Chondrocyte (in vitro differentiated cells): ENCODE measurements around the gene PLSCR3. TPM values are rescaled to one million over a fixed set of nuclear protein-coding genes. Genes with fewer than 3 reads are reported as not detected.
"Not testable (repeated sequence)": the region's sequence is repeated elsewhere in the genome, so short reads cannot be mapped to it uniquely, and the experiment has no call there.

Experiments used
- DNase-seq: peaks from one replicate; pipeline ENCODE4 v3.0.0; 2021; ENCODE audit warnings: mixed read lengths, low spot score
- H3K27ac Mint-ChIP-seq: one replicate; pipeline ENCODE4 v1.8.0; 2021; ENCODE audit warnings: mild to moderate bottlenecking, moderate library complexity, mixed read lengths; ENCODE audit not compliant: unreplicated experiment
- H3K27me3 Mint-ChIP-seq: 2 replicates; pipeline ENCODE4 v1.8.0; 2021; ENCODE audit warnings: low read depth, mixed read lengths
- H3K36me3 Mint-ChIP-seq: 2 replicates; pipeline ENCODE4 v1.8.0; 2021; ENCODE audit warnings: low read depth, mixed read lengths
- H3K4me1 Mint-ChIP-seq: 2 replicates; pipeline ENCODE4 v1.8.0; 2021; ENCODE audit warnings: low read depth, mild to moderate bottlenecking, mixed read lengths
- H3K4me3 Mint-ChIP-seq: one replicate; pipeline ENCODE4 v1.8.0; 2021; ENCODE audit warnings: mild to moderate bottlenecking, moderate library complexity, mixed read lengths; ENCODE audit not compliant: unreplicated experiment
- H3K9me3 Mint-ChIP-seq: 2 replicates; pipeline ENCODE4 v1.8.0; 2021; ENCODE audit warnings: low read depth, mixed read lengths
- total RNA-seq: library from RNA; stranded (reverse); gene quantifications from 3 replicates; pipeline ENCODE4 v1.2.1, GENCODE V29; 2021
- TF ChIP-seq, protein P1 (sequence below): fragments of 200-600 bp; sonication (generic); IDR thresholded peaks from 2 replicates; pipeline ENCODE4 v1.5.0; 2021; ENCODE audit warnings: antibody characterized with exemption, mild to moderate bottlenecking, moderate library complexity

Gene PLSCR3
- total RNA-seq, 1 donor from 2014 or later, result 81.5 TPM

DNA sequence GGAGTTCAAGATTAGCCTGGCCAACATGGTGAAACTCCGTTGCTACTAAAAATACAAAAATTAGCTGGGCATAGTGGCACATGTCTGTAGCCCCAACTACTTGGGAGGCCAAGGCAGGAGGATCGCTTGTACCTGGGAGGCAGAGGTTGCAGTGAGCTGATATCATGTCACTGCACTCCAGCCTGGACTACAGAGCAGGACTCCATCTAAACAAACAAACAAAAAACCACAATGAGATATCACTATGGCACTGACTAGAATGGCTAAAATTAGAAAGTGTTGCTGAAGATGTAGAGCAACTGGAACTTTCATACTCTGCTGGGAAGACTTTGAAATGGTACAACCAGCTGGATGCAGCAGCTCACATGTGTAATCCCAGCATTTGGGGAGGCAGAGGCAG is 20.0 kb downstream of the PLSCR3 start:
- no peaks in the 10 kb centered on the region for H3K4me1 Mint-ChIP-seq
- no peak overlapping the region for H3K4me3 Mint-ChIP-seq
- TF ChIP-seq, protein P1, sequence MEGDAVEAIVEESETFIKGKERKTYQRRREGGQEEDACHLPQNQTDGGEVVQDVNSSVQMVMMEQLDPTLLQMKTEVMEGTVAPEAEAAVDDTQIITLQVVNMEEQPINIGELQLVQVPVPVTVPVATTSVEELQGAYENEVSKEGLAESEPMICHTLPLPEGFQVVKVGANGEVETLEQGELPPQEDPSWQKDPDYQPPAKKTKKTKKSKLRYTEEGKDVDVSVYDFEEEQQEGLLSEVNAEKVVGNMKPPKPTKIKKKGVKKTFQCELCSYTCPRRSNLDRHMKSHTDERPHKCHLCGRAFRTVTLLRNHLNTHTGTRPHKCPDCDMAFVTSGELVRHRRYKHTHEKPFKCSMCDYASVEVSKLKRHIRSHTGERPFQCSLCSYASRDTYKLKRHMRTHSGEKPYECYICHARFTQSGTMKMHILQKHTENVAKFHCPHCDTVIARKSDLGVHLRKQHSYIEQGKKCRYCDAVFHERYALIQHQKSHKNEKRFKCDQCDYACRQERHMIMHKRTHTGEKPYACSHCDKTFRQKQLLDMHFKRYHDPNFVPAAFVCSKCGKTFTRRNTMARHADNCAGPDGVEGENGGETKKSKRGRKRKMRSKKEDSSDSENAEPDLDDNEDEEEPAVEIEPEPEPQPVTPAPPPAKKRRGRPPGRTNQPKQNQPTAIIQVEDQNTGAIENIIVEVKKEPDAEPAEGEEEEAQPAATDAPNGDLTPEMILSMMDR, result no peak
- H3K27me3 Mint-ChIP-seq, result peaks cover 14% of the 10 kb centered on the region
- peaks cover 3% of the 10 kb centered on the region for H3K36me3 Mint-ChIP-seq
- peaks cover 4% of the 10 kb centered on the region for H3K9me3 Mint-ChIP-seq
- no peak overlapping the region for H3K27ac Mint-ChIP-seq
- DNase-seq, result no peak

- no peak for DNase-seq
- Mint-ChIP-seq H3K9me3 (no peaks in the 10 kb centered on the region), H3K4me3 (no peak overlapping the region), H3K27ac (no peak overlapping the region), H3K27me3 (peaks cover 10% of the 10 kb centered on the region), H3K4me1 (no peaks in the 10 kb centered on the region), H3K36me3 (peaks cover 2% of the 10 kb centered on the region)
- TF ChIP-seq, protein P1, result no peak
These were observed 23.5 kb downstream of the PLSCR3 start for GRCh38 chr17:7370853-7371252.

DNA sequence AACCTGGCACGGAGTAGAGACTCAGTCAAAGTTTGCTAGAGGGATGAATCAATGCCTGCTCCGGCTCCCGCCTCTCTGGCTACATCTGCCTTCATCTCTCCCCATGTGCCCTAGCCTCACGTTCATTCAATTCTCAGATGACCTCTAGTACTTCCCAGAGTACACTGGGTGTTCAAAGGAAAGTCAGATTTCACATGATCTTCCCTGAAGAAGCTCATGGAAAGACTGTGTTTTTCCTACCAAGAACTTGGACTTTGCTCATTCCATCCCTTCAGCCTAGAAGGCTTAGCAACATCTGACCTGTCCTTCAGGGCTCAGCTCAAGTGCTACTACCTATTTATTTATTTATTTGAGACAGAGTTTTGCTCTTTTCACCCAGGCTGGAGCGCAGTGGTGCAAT is 24.5 kb downstream of the PLSCR3 start:
- no peak overlapping the region for H3K27ac Mint-ChIP-seq
- H3K9me3 Mint-ChIP-seq, result no peaks in the 10 kb centered on the region
- no peaks in the 10 kb centered on the region for H3K4me1 Mint-ChIP-seq
- DNase-seq, result no peak
- no peak overlapping the region for H3K4me3 Mint-ChIP-seq
- peaks cover 10% of the 10 kb centered on the region for H3K27me3 Mint-ChIP-seq
- peaks cover 2% of the 10 kb centered on the region for H3K36me3 Mint-ChIP-seq
- TF ChIP-seq, protein P1, result no peak

DNA sequence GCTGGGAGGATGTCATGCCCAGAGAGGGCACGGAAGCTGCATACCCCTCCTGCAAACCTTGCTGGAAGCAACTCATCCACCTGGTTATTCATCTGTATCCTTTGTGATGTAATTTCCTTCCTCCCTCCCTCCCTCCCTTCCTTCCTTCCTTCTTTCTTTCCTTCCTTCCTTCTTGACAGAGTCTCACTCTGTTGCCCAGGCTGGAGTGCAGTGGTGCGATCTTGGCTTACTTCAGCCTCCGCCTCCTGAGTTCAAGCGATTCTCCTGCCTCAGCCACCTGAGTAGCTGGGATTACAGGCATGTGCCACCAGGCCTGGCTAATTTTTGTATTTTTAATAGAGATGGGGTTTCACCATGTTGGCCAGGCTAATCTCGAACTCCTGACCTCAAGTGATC is 25.7 kb downstream of the PLSCR3 start:
- H3K9me3 Mint-ChIP-seq, H3K36me3 Mint-ChIP-seq, H3K27ac Mint-ChIP-seq, DNase-seq, H3K4me1 Mint-ChIP-seq, H3K4me3 Mint-ChIP-seq: not testable (repeated sequence)
- H3K27me3 Mint-ChIP-seq, result peaks cover 10% of the 10 kb centered on the region

- Mint-ChIP-seq H3K36me3 (peaks cover 2% of the 10 kb centered on the region), H3K4me1 (no peaks in the 10 kb centered on the region), H3K4me3 (no peak overlapping the region), H3K27ac (no peak overlapping the region), H3K27me3 (peaks cover 10% of the 10 kb centered on the region), H3K9me3 (no peaks in the 10 kb centered on the region)
- TF ChIP-seq, protein P1, result no peak
- DNase-seq, result no peak
These were observed 26.3 kb downstream of the PLSCR3 start for GRCh38 chr17:7367918-7368598.

DNA sequence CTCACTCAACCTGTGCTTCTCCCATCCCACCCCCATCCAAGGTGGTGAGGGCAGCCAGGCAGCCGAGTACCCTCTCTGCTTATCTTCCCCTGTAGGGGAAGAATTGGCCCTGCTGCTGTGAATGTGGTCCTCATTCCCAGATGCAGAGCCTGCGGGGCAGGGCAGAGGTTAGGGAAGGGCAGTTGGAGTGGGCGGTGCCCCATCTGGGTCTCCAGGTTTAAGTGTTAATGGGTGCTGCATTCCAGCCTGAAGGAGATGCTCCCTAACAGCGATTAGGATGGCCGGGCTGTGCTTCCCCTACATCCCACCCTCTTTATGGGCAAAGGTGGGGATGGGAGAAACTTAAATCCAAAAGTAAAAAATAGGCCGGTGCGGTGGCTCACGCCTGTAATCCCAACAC is 27.2 kb downstream of the PLSCR3 start:
- H3K27me3 Mint-ChIP-seq, result peaks cover 10% of the 10 kb centered on the region

DNA sequence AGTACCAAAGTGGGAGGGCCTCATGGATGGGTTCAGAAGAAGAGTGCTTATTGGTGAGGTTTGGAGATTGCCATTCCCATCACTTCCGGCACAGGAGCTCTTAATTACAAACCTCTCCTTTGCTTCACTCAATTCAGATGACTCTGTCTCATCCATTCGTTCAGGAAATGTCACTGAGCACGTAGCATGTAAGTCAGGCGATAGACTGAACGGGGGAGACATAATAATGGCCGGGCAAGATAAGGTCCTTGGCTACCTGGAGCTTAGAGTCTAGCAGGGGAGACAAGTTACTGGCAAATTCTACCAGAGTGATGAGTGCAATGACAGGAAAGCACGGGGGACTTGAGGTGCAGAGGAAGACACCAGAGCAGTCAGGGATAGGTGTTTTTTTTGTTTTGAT is 28.4 kb downstream of the PLSCR3 start:
- DNase-seq, H3K9me3 Mint-ChIP-seq, H3K27ac Mint-ChIP-seq, H3K4me1 Mint-ChIP-seq, H3K4me3 Mint-ChIP-seq, H3K36me3 Mint-ChIP-seq: not testable (repeated sequence)
- H3K27me3 Mint-ChIP-seq, result peaks cover 10% of the 10 kb centered on the region

More for the DNA sequence above, 27.2 kb downstream of the PLSCR3 start:
- Mint-ChIP-seq H3K4me1 (no peaks in the 10 kb centered on the region), H3K4me3 (no peak overlapping the region), H3K9me3 (no peaks in the 10 kb centered on the region), H3K27ac (no peak overlapping the region), H3K36me3 (peaks cover 2% of the 10 kb centered on the region)
- TF ChIP-seq, protein P1, result no peak
- DNase-seq, result no peak
